Measurements from ENCODE around the gene ADORA2B.

DNA sequence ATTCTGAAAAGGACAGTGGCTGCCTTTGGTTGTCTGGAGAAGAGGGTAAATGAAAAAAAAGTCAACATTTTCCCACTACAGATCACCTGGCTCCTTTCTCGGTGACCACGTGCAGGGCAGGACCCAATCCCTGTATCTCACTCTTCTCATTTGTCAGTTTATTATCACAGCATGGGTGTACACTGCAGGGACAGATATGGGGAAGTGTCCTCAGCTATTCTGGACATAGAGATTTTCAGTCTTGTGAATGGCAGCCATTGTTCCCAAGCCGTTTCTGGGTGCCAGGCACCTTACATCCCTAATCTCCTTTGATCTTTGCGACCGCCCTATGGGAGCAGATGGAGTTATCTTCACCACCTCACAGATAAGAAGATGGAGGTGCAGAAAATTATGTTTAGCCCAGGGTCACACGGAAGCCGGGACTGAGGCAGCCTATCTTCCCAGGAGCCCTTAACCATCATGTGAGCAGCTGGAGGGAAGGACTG lies 7.2 kb downstream of the ADORA2B start:
- TF ChIP-seq, protein P1, sequence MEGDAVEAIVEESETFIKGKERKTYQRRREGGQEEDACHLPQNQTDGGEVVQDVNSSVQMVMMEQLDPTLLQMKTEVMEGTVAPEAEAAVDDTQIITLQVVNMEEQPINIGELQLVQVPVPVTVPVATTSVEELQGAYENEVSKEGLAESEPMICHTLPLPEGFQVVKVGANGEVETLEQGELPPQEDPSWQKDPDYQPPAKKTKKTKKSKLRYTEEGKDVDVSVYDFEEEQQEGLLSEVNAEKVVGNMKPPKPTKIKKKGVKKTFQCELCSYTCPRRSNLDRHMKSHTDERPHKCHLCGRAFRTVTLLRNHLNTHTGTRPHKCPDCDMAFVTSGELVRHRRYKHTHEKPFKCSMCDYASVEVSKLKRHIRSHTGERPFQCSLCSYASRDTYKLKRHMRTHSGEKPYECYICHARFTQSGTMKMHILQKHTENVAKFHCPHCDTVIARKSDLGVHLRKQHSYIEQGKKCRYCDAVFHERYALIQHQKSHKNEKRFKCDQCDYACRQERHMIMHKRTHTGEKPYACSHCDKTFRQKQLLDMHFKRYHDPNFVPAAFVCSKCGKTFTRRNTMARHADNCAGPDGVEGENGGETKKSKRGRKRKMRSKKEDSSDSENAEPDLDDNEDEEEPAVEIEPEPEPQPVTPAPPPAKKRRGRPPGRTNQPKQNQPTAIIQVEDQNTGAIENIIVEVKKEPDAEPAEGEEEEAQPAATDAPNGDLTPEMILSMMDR (IDR thresholded peaks at IDR 0.05): no peak
- TF ChIP-seq ZFX (IDR thresholded peaks at IDR 0.05; ENCODE audit: borderline replicate concordance): no peak

Measured in 22Rv1 (cell line).